PC-9 (cell line): ENCODE data around the gene RPTOR.

Experiments used
- EZH2 ChIP-seq: fragments of 200-600 bp; sonication (generic); IDR thresholded peaks from 2 replicates; pipeline ENCODE4 v1.8.0; 2017; ENCODE audit warnings: antibody characterized with exemption, low read depth
- TF ChIP-seq, protein P1 (sequence below): fragments of 200-600 bp; sonication (generic); conservative IDR thresholded peaks from 2 replicates; pipeline ENCODE4 v1.6.1; 2017; ENCODE audit warnings: mixed run types, antibody characterized with exemption, mild to moderate bottlenecking, moderate library complexity

DNA sequence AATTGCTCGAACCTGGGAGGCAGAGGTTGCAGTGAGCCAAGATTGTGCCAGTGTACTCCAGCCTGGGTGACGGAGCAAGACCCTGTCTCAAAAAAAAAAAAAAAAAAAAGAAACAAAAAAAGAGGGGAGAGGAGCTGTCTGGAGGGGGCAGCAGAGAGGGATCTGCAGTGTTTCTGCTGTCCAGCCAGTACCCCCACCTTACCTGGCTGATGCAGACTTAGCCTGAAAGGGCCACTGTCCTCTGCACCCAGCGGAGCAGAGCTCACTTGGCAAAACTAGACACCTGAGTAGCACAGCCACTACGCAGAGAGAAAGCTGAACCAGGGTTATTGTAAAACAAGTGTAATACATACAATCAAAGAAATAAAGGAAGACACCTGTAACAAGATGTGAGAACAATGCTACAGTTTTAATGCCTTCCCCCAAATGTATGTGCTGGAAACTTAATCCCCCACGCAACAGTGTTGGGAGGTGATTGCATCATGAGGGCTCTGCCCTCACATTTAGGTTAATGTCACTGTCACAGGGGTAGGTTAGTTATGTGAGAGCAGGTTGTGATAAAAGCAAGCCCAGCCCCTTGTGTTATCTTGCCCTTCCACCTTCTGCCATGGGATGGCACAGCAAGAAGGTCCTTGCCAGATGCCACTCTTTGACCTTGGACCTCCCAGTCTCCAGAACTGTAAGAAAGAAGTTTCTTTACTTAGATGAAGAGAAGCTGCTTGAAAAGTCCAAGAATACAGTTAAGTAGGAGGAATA lies 211.2 kb downstream of the RPTOR start:
- TF ChIP-seq, protein P1, sequence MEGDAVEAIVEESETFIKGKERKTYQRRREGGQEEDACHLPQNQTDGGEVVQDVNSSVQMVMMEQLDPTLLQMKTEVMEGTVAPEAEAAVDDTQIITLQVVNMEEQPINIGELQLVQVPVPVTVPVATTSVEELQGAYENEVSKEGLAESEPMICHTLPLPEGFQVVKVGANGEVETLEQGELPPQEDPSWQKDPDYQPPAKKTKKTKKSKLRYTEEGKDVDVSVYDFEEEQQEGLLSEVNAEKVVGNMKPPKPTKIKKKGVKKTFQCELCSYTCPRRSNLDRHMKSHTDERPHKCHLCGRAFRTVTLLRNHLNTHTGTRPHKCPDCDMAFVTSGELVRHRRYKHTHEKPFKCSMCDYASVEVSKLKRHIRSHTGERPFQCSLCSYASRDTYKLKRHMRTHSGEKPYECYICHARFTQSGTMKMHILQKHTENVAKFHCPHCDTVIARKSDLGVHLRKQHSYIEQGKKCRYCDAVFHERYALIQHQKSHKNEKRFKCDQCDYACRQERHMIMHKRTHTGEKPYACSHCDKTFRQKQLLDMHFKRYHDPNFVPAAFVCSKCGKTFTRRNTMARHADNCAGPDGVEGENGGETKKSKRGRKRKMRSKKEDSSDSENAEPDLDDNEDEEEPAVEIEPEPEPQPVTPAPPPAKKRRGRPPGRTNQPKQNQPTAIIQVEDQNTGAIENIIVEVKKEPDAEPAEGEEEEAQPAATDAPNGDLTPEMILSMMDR, result no peak
- TF ChIP-seq EZH2, result no peak
